Measurements from ENCODE around the gene CNN1.
"Not testable (repeated sequence)": the region's sequence is repeated elsewhere in the genome, so short reads cannot be mapped to it uniquely, and the experiment has no call there.

Gene CNN1

GRCh38 chr19:11598746-11599145 lies 60.1 kb downstream of the CNN1 start:
- no peak for DNase-seq

- not testable (repeated sequence) for DNase-seq
Measured at GRCh38 chr19:11599704-11600103, 61.1 kb downstream of the CNN1 start.

All from amygdala (tissue), 56 donors.